Renal pelvis (tissue), 4 donors: Measurements from ENCODE around the gene CPNE5. TPM values are rescaled to one million over a fixed set of nuclear protein-coding genes. Genes with fewer than 3 reads are reported as not detected.

Experiments used
- DNase-seq: peaks from one replicate; pipeline ENCODE4 v3.0.0-alpha.2; 2013
- polyA plus RNA-seq, 3 donors: library from polyadenylated mRNA; unstranded; fragments of 120-200 nt; gene quantifications; one replicate each; pipeline ENCODE4 v1.2.1, GENCODE V29; 2013; ENCODE audit not compliant: insufficient read length in 3 of 3

Gene CPNE5
- polyA plus RNA-seq, 3 donors = 12.3 to 14.1 (median 12.6) TPM

DNA sequence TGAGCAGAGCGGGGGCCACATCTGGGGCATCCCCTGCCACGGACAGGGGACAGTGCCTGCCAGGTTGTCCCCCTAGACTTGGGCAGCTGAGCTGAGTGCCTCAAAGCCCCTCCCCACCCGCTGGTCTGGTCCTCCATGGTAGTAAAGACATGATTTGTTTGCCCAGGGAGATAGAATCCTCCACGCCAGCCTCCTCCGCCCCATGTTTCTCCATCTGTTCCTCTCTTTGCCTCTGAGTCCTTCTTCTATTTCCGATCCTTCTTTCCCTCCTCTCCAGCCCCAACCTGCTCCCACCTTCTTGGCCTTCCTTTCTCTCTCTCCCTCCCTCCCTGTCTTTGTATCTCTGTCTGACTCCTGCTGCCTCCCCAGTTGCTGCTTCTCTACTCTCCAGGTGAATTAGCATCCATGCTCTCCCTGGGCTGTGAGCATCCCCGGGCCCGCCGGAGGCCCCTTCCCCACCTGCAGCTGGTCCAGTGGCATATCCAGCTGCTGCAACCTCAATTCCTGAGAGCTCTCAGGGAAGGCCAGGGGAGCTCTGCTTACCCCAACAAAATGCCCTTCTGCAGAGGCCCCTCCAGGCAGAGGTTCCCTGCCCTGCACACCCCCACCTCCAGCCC is 45.8 kb downstream of the CPNE5 start:
- DNase-seq = no peak

GRCh38 chr6:36791521-36792135 is 47.6 kb downstream of the CPNE5 start:
- no peak for DNase-seq

- DNase-seq = no peak
Observed at GRCh38 chr6:36791085-36791484, 48.2 kb downstream of the CPNE5 start.

- DNase-seq = no peak
Observed at GRCh38 chr6:36788768-36789167, 50.5 kb downstream of the CPNE5 start.

DNA sequence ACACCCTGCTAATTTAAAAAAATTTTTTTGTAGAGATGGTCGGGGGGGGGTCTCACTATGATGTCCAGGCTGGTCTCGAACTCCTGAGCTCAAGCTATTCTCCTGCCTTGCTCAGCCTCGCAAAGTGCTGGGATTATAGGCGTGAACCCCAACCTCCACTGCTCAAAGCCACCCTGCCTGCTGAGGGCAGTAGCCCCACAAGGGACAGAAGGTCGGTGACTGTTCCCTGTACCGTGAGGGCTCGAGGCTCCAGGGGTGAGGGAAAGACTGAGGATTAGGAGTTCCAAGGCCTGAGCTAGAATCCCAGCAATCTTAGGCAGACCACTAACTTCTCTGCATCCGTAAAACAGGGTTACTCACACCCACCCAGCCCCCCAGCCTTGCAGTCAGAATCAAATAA is 51.1 kb downstream of the CPNE5 start:
- no peak for DNase-seq

- no peak for DNase-seq
Observed at GRCh38 chr6:36787210-36787609, 52.0 kb downstream of the CPNE5 start.

GRCh38 chr6:36786055-36786675 is 53.1 kb downstream of the CPNE5 start:
- no peak for DNase-seq

DNA sequence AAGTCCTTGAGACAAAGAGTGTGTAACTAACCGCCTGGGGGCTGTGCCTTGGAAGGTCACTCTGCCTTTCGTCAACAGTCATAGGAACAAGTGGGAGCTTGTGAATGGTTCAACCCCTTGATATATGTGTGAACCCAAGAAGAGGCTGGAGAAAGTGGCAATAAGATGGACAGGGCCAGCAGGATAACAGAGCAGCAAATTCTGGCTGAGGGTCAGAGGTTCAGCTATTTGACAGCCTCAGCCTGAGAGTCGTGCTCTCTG is 54.9 kb downstream of the CPNE5 start:
- DNase-seq = no peak

- DNase-seq = no peak
Observed at GRCh38 chr6:36783603-36784375, 55.5 kb downstream of the CPNE5 start.

DNA sequence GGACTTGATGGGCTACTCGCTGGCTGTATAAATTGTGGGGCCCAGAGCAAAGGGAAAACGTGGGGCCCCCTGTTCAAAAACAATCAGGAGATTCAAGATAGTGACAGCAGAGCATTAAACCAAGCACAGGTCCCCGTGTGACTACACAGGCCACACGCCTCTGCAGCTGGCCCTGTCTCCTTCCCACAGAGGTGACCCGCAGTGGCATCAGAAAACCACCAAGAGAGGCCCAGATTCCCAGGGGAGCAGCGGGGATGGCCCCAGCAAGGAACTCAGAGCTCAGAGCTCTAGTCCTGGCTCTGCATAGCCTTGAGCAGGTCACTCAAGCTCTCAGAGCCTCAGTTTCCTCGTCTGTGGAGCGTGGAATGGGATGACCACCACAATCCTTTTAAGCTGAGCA is 57.6 kb downstream of the CPNE5 start:
- DNase-seq = no peak

DNA sequence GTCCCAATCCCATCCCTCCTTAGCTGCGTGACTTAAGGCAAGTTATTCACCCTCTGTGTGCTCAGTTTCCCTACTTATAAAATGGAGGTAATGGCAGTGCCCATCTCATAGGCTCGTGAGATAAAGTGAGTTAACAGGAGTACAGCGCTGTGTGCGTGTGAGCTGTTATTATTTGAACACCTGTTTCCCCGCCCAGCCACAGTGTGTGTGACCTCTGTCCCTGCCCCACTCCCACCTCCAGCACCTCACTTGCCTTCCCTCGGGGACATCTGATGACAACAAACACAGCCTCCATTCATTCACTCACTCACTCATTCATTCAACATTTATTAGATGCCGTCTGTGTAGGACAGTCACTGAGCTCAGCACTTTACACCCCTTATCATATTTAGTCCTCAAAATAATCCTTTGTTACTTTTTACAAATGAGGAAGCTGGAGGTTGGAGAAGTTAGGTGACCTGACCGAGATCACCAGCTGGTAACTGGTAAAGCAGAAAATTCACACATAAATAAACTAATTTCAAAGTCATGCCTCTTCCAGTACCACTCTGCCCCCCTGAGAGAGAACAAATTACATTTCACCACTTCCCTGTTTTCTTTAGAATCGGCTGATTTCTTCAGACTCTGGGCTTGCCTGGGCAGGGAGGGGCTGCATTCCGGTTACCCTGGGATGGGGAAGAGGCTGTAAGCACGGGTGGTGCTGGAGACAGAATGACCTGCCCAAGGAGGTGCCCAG is 58.6 kb downstream of the CPNE5 start:
- no peak for DNase-seq

DNA sequence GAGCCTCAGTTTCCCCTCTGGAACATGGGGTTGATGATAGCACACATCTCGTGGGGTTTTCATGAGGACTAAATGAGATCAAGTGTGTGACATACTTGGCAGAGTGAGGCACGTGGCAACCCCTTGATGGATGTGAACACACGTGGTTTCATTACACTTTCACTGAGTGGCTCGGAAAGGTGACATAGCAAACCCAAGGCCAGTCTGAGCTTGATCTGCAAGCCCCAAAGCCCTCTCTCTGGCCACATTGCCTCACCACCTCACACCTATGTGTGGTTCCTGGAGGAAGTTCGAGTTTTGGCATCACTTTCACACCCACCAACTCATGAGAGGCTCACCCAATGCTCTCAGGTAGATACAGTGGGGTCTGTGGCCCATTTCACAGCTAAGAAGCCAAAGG is 60.0 kb downstream of the CPNE5 start:
- no peak for DNase-seq

DNA sequence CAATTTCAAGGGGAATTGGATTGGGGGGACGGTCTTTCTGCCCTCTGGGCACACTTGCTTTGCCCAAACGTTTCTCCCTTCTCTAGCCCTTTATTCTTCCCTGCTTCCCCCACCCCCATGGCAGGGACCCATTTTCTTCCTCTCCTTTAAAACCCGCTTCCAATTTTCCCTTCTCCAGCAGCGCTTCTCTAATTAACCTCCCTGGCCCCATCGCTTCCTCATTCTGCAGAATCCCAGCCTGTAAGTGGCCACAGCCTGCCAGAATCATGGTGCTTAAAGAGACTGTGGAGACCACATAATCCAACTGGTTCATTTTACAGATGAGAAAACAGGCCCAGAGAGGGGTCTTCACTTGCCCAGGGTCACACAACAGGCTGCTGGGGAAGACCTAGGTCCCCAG is 61.4 kb downstream of the CPNE5 start:
- no peak for DNase-seq

DNA sequence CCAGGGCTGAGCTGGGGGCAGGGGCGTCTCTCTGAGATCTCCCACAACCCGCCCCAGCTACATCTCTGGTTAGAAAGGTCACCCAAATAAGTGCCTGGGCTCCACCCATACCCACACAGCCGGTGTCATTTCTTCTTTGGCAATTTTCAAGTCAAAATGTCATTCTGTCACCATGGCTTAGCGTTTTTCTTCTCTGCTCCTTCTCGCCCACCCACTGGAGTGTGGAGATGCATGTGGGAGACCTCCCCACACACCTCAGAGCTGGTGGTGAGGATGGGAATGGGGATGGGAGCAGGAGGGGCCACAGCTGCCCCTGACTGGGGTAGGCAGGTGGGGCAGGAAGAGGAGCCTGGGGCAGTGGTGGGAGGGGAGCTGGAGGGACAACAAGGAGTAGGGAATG is 63.1 kb downstream of the CPNE5 start:
- no peak for DNase-seq

- DNase-seq = no peak
Observed at GRCh38 chr6:36774331-36774730, 64.9 kb downstream of the CPNE5 start.

GRCh38 chr6:36772397-36772796 is 66.8 kb downstream of the CPNE5 start:
- DNase-seq = no peak

- no peak for DNase-seq
Observed at GRCh38 chr6:36771145-36771544, 68.1 kb downstream of the CPNE5 start.

GRCh38 chr6:36769676-36770499 is 69.4 kb downstream of the CPNE5 start:
- no peak for DNase-seq

DNA sequence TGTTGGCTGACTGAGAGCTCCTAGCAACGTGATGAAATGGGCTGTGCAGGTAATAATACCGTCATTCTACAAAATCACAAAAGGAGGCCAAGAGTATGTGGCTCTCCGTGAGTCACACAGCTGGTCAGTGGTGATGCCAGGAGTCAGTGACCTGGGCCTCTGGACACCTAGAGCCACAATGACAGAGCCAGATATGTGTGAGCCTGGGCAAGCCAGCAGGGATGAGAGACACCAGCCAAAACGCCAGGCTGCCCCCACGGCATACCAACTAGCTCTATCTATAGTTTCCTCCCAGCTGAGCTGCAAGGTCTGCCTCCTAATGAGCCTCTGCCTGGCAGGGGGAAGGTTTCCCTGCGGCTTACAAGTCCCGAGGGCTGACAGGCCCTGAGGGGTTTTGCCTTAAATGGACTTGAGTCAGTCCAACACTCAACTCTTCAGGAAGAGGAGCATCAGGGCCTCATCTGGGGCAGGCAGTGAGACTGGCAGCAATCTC is 70.0 kb downstream of the CPNE5 start:
- no peak for DNase-seq

- DNase-seq = no peak
Observed at GRCh38 chr6:36766399-36766945, 72.8 kb downstream of the CPNE5 start.
